CD4-positive, alpha-beta T cell (primary cell): ENCODE data around the gene AOC3. TPM values are rescaled to one million over a fixed set of nuclear protein-coding genes. Genes with fewer than 3 reads are reported as not detected.

Experiments
- ATAC-seq: fragments of 200-7000 bp; cut with Tn5 transposase; one replicate; pipeline ENCODE4 v1.10.0; 2022; ENCODE audit warnings: mild to moderate bottlenecking; ENCODE audit not compliant: poor library complexity
- CTCF ChIA-PET: fragments of 350-600 bp; sonication (Branson Sonifier 250); formaldehyde crosslinking; loops from one replicate; lab custom pipeline; 2021; ENCODE audit warnings: antibody characterized with exemption, inconsistent platforms; lab: Charles Lee
- POLR2A ChIA-PET: fragments of 350-600 bp; sonication (Branson Sonifier 250); formaldehyde crosslinking; loops from one replicate; lab custom pipeline; 2021; ENCODE audit warnings: antibody characterized with exemption, inconsistent platforms; lab: Charles Lee
- DNase-seq, 14 experiments: peaks; one replicate each; pipeline ENCODE4 v3.0.0-alpha.2; 2013 to 2020; ENCODE audit warnings: mixed read lengths in 2 of 14
- H3K27ac ChIP-seq, 2 donors: one replicate each; pipeline versions ENCODE4 v1.5.1 to v1.7.0; 2013; ENCODE audit warnings: low read length in 2 of 2, low read depth in 1 of 2, mild to moderate bottlenecking in 1 of 2
- H3K27me3 ChIP-seq, 2 experiments: 1 replicate in 1 of 2; 2 replicates in 1 of 2; pipeline versions ENCODE4 v1.6.1 to v1.7.0; 2013; ENCODE audit warnings: low read length in 2 of 2, control low read depth in 1 of 2, mild to moderate bottlenecking in 1 of 2, moderate library complexity in 1 of 2; ENCODE audit not compliant: insufficient read depth in 2 of 2, control insufficient read depth in 1 of 2
- H3K36me3 ChIP-seq: one replicate; pipeline ENCODE4 v1.6.1; 2013; ENCODE audit warnings: low read length, control low read depth; ENCODE audit not compliant: insufficient read depth
- H3K4me1 ChIP-seq: one replicate; pipeline ENCODE4 v1.6.1; 2013; ENCODE audit warnings: low read length, control low read depth; ENCODE audit not compliant: insufficient read depth
- H3K4me3 ChIP-seq: one replicate; pipeline ENCODE4 v1.5.1; 2013; ENCODE audit warnings: mild to moderate bottlenecking, low read length, moderate library complexity
- H3K9me3 ChIP-seq, 2 experiments: 1 replicate in 1 of 2; 2 replicates in 1 of 2; pipeline versions ENCODE4 v1.6.1 to v1.7.0; 2013; ENCODE audit warnings: low read length in 2 of 2, mild to moderate bottlenecking in 2 of 2, control low read depth in 1 of 2, moderate library complexity in 1 of 2; ENCODE audit not compliant: control insufficient read depth in 1 of 2, insufficient read depth in 1 of 2
- H3K27ac Mint-ChIP-seq: one replicate; pipeline ENCODE4 v1.8.0; 2020; ENCODE audit warnings: mixed read lengths
- H3K27me3 Mint-ChIP-seq: one replicate; pipeline ENCODE4 v1.8.0; 2021; ENCODE audit warnings: mixed read lengths
- H3K36me3 Mint-ChIP-seq: one replicate; pipeline ENCODE4 v1.8.0; 2021; ENCODE audit warnings: low read depth, mixed read lengths
- H3K4me1 Mint-ChIP-seq: one replicate; pipeline ENCODE4 v1.8.0; 2021; ENCODE audit warnings: low read depth, mixed read lengths
- H3K4me3 Mint-ChIP-seq: one replicate; pipeline ENCODE4 v1.8.0; 2020; ENCODE audit warnings: mild to moderate bottlenecking, mixed read lengths
- H3K9me3 Mint-ChIP-seq: one replicate; pipeline ENCODE4 v1.8.0; 2020; ENCODE audit warnings: mixed read lengths
- CTCF ChIP-seq: fragments of 200-600 bp; IDR thresholded peaks from one replicate; pipeline ENCODE4 v1.8.0; 2022; ENCODE audit warnings: antibody characterized with exemption, mild to moderate bottlenecking
- intact Hi-C, 2 experiments: fragments of 100-400 bp; cut with DNase I in 1 of 2; cut with micrococcal nuclease in 1 of 2; formaldehyde crosslinking; loops; one replicate each; pipeline versions ENCODE4 v1.15.1 to v1.9.0; 2023 to 2025; cut with DNase I, micrococcal nuclease
- total RNA-seq, 174 experiments: library from RNA in 2 of 174; stranded (reverse) in 2 of 174; gene quantifications; one replicate each; pipeline ENCODE4 v1.2.3 and lab custom pipeline; 2021 to 2026

AOC3 gene
- total RNA-seq, 2 experiments from 2014 or later = 0.78 to 1.0 TPM

- ChIA-PET POLR2A (no interaction called here), CTCF (interaction anchor here (0.6 kb wide), 1 partner anchor 54 kb away, joined by 3 read pairs; no protein-coding TSS in a partner anchor)
- Histone ChIP-seq H3K9me3 (no peaks in the 10 kb centered on the region), H3K27me3 (peaks cover 0 to 6% of the 10 kb centered on the region in 2 experiments), H3K36me3 (no peaks in the 10 kb centered on the region), H3K4me1 (no peaks in the 10 kb centered on the region), H3K4me3 (no peak overlapping the region), H3K27ac (no peak overlapping the region)
- no peaks in the 10 kb centered on the region for H3K36me3 Mint-ChIP-seq
- DNase-seq (no peak), ATAC-seq (no peak)
- no peak overlapping the region for H3K4me3 Mint-ChIP-seq
- intact Hi-C loops = no loop called here
- H3K27me3 Mint-ChIP-seq = peaks cover 37% of the 10 kb centered on the region
- H3K9me3 Mint-ChIP-seq = no peaks in the 10 kb centered on the region
- no peak for TF ChIP-seq CTCF
- H3K4me1 Mint-ChIP-seq = no peaks in the 10 kb centered on the region
- no peak overlapping the region for H3K27ac Mint-ChIP-seq
Measured at GRCh38 chr17:42877037-42877436, 26.0 kb downstream of the AOC3 start.

GRCh38 chr17:42878123-42878880, 27.3 kb downstream of the AOC3 start:
- Mint-ChIP-seq H3K4me3 (no peak overlapping the region), H3K27ac (no peak overlapping the region), H3K36me3 (no peaks in the 10 kb centered on the region), H3K4me1 (no peaks in the 10 kb centered on the region), H3K27me3 (peaks cover 30% of the 10 kb centered on the region), H3K9me3 (no peaks in the 10 kb centered on the region)
- H3K27me3 ChIP-seq = peaks cover 0 to 2% of the 10 kb centered on the region in 2 experiments
- ChIA-PET POLR2A (no interaction called here), CTCF (interaction anchor here (0.7 kb wide), 1 partner anchor 1756 kb away, joined by 4 read pairs; no protein-coding TSS in a partner anchor)
- intact Hi-C loops = no loop called here
- TF ChIP-seq CTCF = no peak
- DNase-seq (no peak), ATAC-seq (no peak)
- no peaks in the 10 kb centered on the region for H3K4me1 ChIP-seq
- no peaks in the 10 kb centered on the region for H3K9me3 ChIP-seq
- no peak overlapping the region for H3K4me3 ChIP-seq
- H3K36me3 ChIP-seq = no peaks in the 10 kb centered on the region
- H3K27ac ChIP-seq = no peak overlapping the region

DNA sequence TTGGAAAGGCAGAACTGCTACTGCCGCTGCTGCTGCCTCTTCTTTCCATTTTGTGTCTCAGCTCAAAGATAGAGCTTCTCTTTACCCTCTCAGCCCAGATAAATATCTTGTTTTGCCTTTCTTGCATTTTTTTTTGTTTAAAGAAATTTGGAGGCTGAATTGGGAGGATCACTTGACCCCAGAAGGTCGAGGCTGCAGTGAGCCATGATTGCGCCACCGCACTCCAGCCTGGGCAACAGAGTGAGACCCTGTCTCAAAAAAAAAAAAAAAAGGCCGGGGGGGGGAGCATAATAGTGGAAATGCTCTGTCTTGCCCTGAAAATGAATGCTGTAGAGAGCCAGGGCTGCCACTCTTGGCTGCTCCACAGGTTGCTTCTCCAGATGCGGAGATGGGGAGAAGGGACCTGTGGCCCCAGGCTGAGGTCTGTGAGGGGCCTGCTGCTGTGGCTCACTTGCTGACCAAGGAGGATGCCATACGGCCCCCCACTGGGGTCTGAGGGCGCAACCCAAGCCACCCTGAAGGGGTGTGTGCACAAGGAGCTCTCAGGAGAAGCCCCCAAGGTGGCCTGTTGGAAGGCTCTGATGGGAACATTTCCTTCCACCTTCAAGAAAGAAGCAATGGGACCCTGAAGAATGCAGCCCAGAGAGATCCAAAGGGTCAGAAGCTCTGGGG, 28.1 kb downstream of the AOC3 start:
- peaks cover 0 to 2% of the 10 kb centered on the region in 2 experiments for H3K27me3 ChIP-seq
- no peak overlapping the region for H3K4me3 ChIP-seq
- no peaks in the 10 kb centered on the region for H3K9me3 Mint-ChIP-seq
- no peak for ATAC-seq
- H3K9me3 ChIP-seq = no peaks in the 10 kb centered on the region
- CTCF ChIA-PET = no interaction called here
- no peak overlapping the region for H3K4me3 Mint-ChIP-seq
- no peaks in the 10 kb centered on the region for H3K36me3 Mint-ChIP-seq
- DNase-seq = no peak
- no peak for TF ChIP-seq CTCF
- POLR2A ChIA-PET = no interaction called here
- no peak overlapping the region for H3K27ac Mint-ChIP-seq
- no peaks in the 10 kb centered on the region for H3K4me1 Mint-ChIP-seq
- no peaks in the 10 kb centered on the region for H3K4me1 ChIP-seq
- intact Hi-C loops = no loop called here
- H3K36me3 ChIP-seq = no peaks in the 10 kb centered on the region
- H3K27me3 Mint-ChIP-seq = peaks cover 28% of the 10 kb centered on the region
- no peak overlapping the region for H3K27ac ChIP-seq
